ENCODE data around the gene ABCG5.

- TF ChIP-seq CTCF (IDR thresholded peaks at IDR 0.05) (no peak), POLR2A (IDR thresholded peaks at IDR 0.05) (no peak), POLR2AphosphoS5 (IDR thresholded peaks at IDR 0.05) (no peak)
Observed at GRCh38 chr2:43842866-43843226, 4.2 kb upstream of the ABCG5 start.

All from suprapubic skin (tissue), 4 donors.